H9 (cell line): Measurements from ENCODE around the gene ATP6AP1. TPM values are rescaled to one million over a fixed set of nuclear protein-coding genes. Genes with fewer than 3 reads are reported as not detected.

Experiments
- DNase-seq: peaks from one replicate; pipeline ENCODE4 v3.0.0-alpha.2; 2017
- H2AFZ ChIP-seq: one replicate; pipeline ENCODE4 v1.6.1; 2013; ENCODE audit warnings: mild to moderate bottlenecking, low read length, control low read depth, moderate library complexity
- H2AK5ac ChIP-seq: 2 replicates; pipeline ENCODE4 v1.6.1; 2013; ENCODE audit warnings: low read length, control low read depth, mixed read lengths; ENCODE audit not compliant: insufficient read length
- H2BK120ac ChIP-seq: one replicate; pipeline ENCODE4 v1.6.1; 2013; ENCODE audit warnings: low read depth, mild to moderate bottlenecking, low read length, control low read depth, inconsistent platforms; ENCODE audit not compliant: poor library complexity, severe bottlenecking
- H2BK12ac ChIP-seq: 2 replicates; pipeline ENCODE4 v1.6.1; 2013; ENCODE audit warnings: low read length, control low read depth, mixed read lengths, low read depth; ENCODE audit not compliant: insufficient read length
- H2BK15ac ChIP-seq: 2 replicates; pipeline ENCODE4 v1.6.1; 2013; ENCODE audit warnings: low read depth, low read length, control low read depth
- H2BK20ac ChIP-seq: one replicate; pipeline ENCODE4 v1.6.1; 2013; ENCODE audit warnings: low read depth, mild to moderate bottlenecking, low read length, control low read depth, inconsistent platforms; ENCODE audit not compliant: poor library complexity, severe bottlenecking
- H2BK5ac ChIP-seq: 2 replicates; pipeline ENCODE4 v1.6.1; 2013; ENCODE audit warnings: low read length, control low read depth, mixed read lengths; ENCODE audit not compliant: insufficient read length
- H3K14ac ChIP-seq: 2 replicates; pipeline ENCODE4 v1.6.1; 2013; ENCODE audit warnings: low read length, control low read depth; ENCODE audit not compliant: insufficient read depth
- H3K18ac ChIP-seq: 2 replicates; pipeline ENCODE4 v1.6.1; 2013; ENCODE audit warnings: low read depth, mild to moderate bottlenecking, mixed read lengths, low read length, control low read depth; ENCODE audit not compliant: insufficient read length
- H3K23ac ChIP-seq: 2 replicates; pipeline ENCODE4 v1.6.1; 2013; ENCODE audit warnings: low read length, control low read depth, mixed read lengths, low read depth; ENCODE audit not compliant: insufficient read length
- H3K23me2 ChIP-seq: 2 replicates; pipeline ENCODE4 v1.6.1; 2013; ENCODE audit warnings: low read depth, mild to moderate bottlenecking, mixed read lengths, low read length, control low read depth; ENCODE audit not compliant: insufficient read length, poor library complexity, severe bottlenecking
- H3K27ac ChIP-seq: 2 replicates; pipeline ENCODE4 v1.5.1; 2013; ENCODE audit warnings: low read length, control low read depth, mixed read lengths, low read depth; ENCODE audit not compliant: insufficient read length
- H3K27me3 ChIP-seq: 2 replicates; pipeline ENCODE4 v1.6.1; 2013; ENCODE audit warnings: low read length, control low read depth, inconsistent platforms; ENCODE audit not compliant: insufficient read depth
- H3K4ac ChIP-seq: 2 replicates; pipeline ENCODE4 v1.6.1; 2013; ENCODE audit warnings: low read depth, mild to moderate bottlenecking, control low read depth, inconsistent platforms, low read length, moderate library complexity
- H3K4me1 ChIP-seq: 2 replicates; pipeline ENCODE4 v1.6.1; 2013; ENCODE audit warnings: low read length, control low read depth, inconsistent platforms; ENCODE audit not compliant: insufficient read depth
- H3K4me2 ChIP-seq: 2 replicates; pipeline ENCODE4 v1.6.1; 2013; ENCODE audit warnings: low read length, control low read depth, mixed read lengths; ENCODE audit not compliant: insufficient read length, insufficient read depth
- H3K56ac ChIP-seq: 2 replicates; pipeline ENCODE4 v1.6.1; 2013; ENCODE audit warnings: low read depth, mild to moderate bottlenecking, mixed read lengths, low read length, control low read depth; ENCODE audit not compliant: insufficient read length
- H3K79me1 ChIP-seq: 2 replicates; pipeline ENCODE4 v1.6.1; 2013; ENCODE audit warnings: low read depth, mild to moderate bottlenecking, moderate library complexity, low read length, control low read depth, inconsistent platforms; ENCODE audit not compliant: insufficient read depth, poor library complexity, severe bottlenecking
- H3K79me2 ChIP-seq: 2 replicates; pipeline ENCODE4 v1.6.1; 2013; ENCODE audit warnings: low read length, control low read depth, inconsistent platforms; ENCODE audit not compliant: insufficient read depth
- H3K9ac ChIP-seq: 2 replicates; pipeline ENCODE4 v1.6.1; 2013; ENCODE audit warnings: low read length, control low read depth, mixed read lengths; ENCODE audit not compliant: insufficient read length; ENCODE audit errors: extremely low read depth
- H3K9me3 ChIP-seq: one replicate; pipeline ENCODE4 v1.6.1; 2013; ENCODE audit warnings: low read depth, low read length, inconsistent platforms; ENCODE audit not compliant: control insufficient read depth
- H3T11ph ChIP-seq: one replicate; pipeline ENCODE4 v1.6.1; 2013; ENCODE audit warnings: mild to moderate bottlenecking, low read length, control low read depth, inconsistent platforms
- H4K20me1 ChIP-seq: one replicate; pipeline ENCODE4 v1.6.1; 2013; ENCODE audit not compliant: control insufficient read depth, insufficient read length, insufficient read depth
- H4K5ac ChIP-seq: 2 replicates; pipeline ENCODE4 v1.6.1; 2013; ENCODE audit warnings: low read depth, mild to moderate bottlenecking, mixed read lengths, low read length, control low read depth; ENCODE audit not compliant: insufficient read length
- H4K8ac ChIP-seq: replicated peaks from 2 replicates; pipeline ENCODE4 v1.6.1; 2013; ENCODE audit warnings: low read length, control low read depth, mixed read lengths, low read depth; ENCODE audit not compliant: insufficient read length
- H4K91ac ChIP-seq: 2 replicates; pipeline ENCODE4 v1.6.1; 2013; ENCODE audit warnings: low read depth, mild to moderate bottlenecking, moderate library complexity, mixed read lengths, low read length, control low read depth; ENCODE audit not compliant: insufficient read length
- H3K27ac Mint-ChIP-seq, 3 experiments: 2 replicates in 2 of 3; 3 replicates in 1 of 3; pipeline ENCODE4 v1.8.0; 2020 to 2021; ENCODE audit warnings: mixed read lengths in 3 of 3, mild to moderate bottlenecking in 1 of 3, moderate library complexity in 1 of 3
- H3K27me3 Mint-ChIP-seq: 2 replicates; pipeline ENCODE4 v1.8.0; 2021; ENCODE audit warnings: low read depth, mild to moderate bottlenecking, moderate library complexity, mixed read lengths
- H3K36me3 Mint-ChIP-seq, 3 experiments: 2 replicates in 2 of 3; 3 replicates in 1 of 3; pipeline ENCODE4 v1.8.0; 2020 to 2021; ENCODE audit warnings: low read depth in 3 of 3, mixed read lengths in 3 of 3; ENCODE audit not compliant: insufficient read depth in 1 of 3
- H3K4me1 Mint-ChIP-seq, 2 experiments: 2 replicates each; pipeline ENCODE4 v1.8.0; 2020; ENCODE audit warnings: mixed read lengths in 2 of 2
- H3K4me3 Mint-ChIP-seq, 2 experiments: 2 replicates in 1 of 2; 3 replicates in 1 of 2; pipeline ENCODE4 v1.8.0; 2020 to 2021; ENCODE audit warnings: mild to moderate bottlenecking in 2 of 2, mixed read lengths in 2 of 2, moderate library complexity in 1 of 2
- H3K9me3 Mint-ChIP-seq, 2 experiments: 2 replicates in 1 of 2; 3 replicates in 1 of 2; pipeline ENCODE4 v1.8.0; 2020; ENCODE audit warnings: mild to moderate bottlenecking in 2 of 2, mixed read lengths in 2 of 2, moderate library complexity in 1 of 2
- CTCF ChIP-seq: fragments of 200-600 bp; sonication (generic); conservative IDR thresholded peaks from 3 replicates; pipeline ENCODE4 v1.8.0; 2021; ENCODE audit warnings: antibody characterized with exemption, mild to moderate bottlenecking
- WGBS: extraction: QIAGEN DNeasy Blood & Tissue Kit; methylation state at CpG from one replicate; pipeline ENCODE4 v1.1.7; 2013; ENCODE audit warnings: missing lambda C conversion rate, low lambda C conversion rate, mixed read lengths; ENCODE audit not compliant: insufficient read length; ENCODE audit errors: extremely low coverage; 5-methylcytosine and 5-hydroxymethylcytosine counted together
- total RNA-seq: library from RNA; stranded (reverse); gene quantifications from 2 replicates; pipeline ENCODE4 v1.2.1, GENCODE V29; 2021

ATP6AP1 gene
- total RNA-seq, 1 experiment from 2014 or later = 45.6 TPM

GRCh38 chrX:154484255-154485149 lies 56.0 kb downstream of the ATP6AP1 start:
- Histone ChIP-seq H4K5ac (no peak overlapping the region), H2BK20ac (no peak overlapping the region), H4K20me1 (no peaks in the 10 kb centered on the region), H3K18ac (no peak overlapping the region), H3K9me3 (peaks cover 49% of the 10 kb centered on the region), H2BK12ac (no peak overlapping the region), H3K9ac (no peak overlapping the region), H2BK120ac (no peak overlapping the region), H4K91ac (no peak overlapping the region), H3K27ac (no peak overlapping the region), H3K23me2 (peaks cover under 1% of the 10 kb centered on the region), H2BK5ac (no peak overlapping the region), H3K14ac (no peak overlapping the region), H3K79me1 (no peaks in the 10 kb centered on the region), H3K4me1 (no peaks in the 10 kb centered on the region; the same call in 1 of the 2 replicates), H3T11ph (no peak overlapping the region), H3K4ac (no peak overlapping the region), H3K4me2 (no peak overlapping the region), H4K8ac (no peak overlapping the region), H3K79me2 (no peaks in the 10 kb centered on the region), H3K23ac (no peak overlapping the region), H2AK5ac (no peak overlapping the region), H3K27me3 (no peaks in the 10 kb centered on the region), H2BK15ac (no peak overlapping the region), H3K56ac (no peak overlapping the region), H2AFZ (no peak overlapping the region)
- TF ChIP-seq CTCF = no peak
- Mint-ChIP-seq H3K27me3 (peaks cover 8% of the 10 kb centered on the region), H3K27ac (no peak overlapping the region), H3K9me3 (peaks cover 71 to 81% of the 10 kb centered on the region in 2 experiments), H3K36me3 (peaks cover 3 to 28% (median 22%) of the 10 kb centered on the region in 3 experiments), H3K4me1 (peaks cover 3 to 12% of the 10 kb centered on the region in 2 experiments; a peak in 3 of 4 replicates), H3K4me3 (no peak overlapping the region)
- no peak for DNase-seq
- no CpG with 5 or more reads among the region's 16 CpGs for WGBS
